Testis (tissue), 3 donors: ENCODE results near the gene SIVA1. TPM values are rescaled to one million over a fixed set of nuclear protein-coding genes. Genes with fewer than 3 reads are reported as not detected.

Source experiments
- DNase-seq: peaks from one replicate; pipeline ENCODE4 v3.0.0-alpha.2; 2019
- H3K27ac ChIP-seq, 2 donors: fragments of 200-600 bp; sonication (generic); one replicate each; pipeline ENCODE4 v1.5.1; 2019
- H3K27me3 ChIP-seq: fragments of 200-600 bp; sonication (generic); one replicate; pipeline ENCODE4 v1.5.1; 2019
- H3K36me3 ChIP-seq: fragments of 200-600 bp; sonication (generic); one replicate; pipeline ENCODE4 v1.5.1; 2017; ENCODE audit warnings: low read depth; ENCODE audit errors: missing control alignments
- H3K4me1 ChIP-seq: fragments of 200-600 bp; sonication (generic); one replicate; pipeline ENCODE4 v1.5.1; 2019
- H3K4me3 ChIP-seq, 2 donors: fragments of 200-600 bp; sonication (generic); one replicate each; pipeline ENCODE4 v1.5.1; 2017 to 2019
- H3K9me3 ChIP-seq: fragments of 200-600 bp; sonication (generic); one replicate; pipeline ENCODE4 v1.5.1; 2017
- CTCF ChIP-seq, 3 experiments: fragments of 450-650 bp in 2 of 3; fragments of 200-600 bp in 1 of 3; sonication (generic) in 1 of 3; IDR thresholded peaks; one replicate each; pipeline ENCODE4 v1.5.1; 2016 to 2019; ENCODE audit warnings: antibody characterized with exemption in 3 of 3, mild to moderate bottlenecking in 2 of 3, moderate library complexity in 1 of 3
- POLR2A ChIP-seq: fragments of 450-650 bp; IDR thresholded peaks from one replicate; pipeline ENCODE4 v1.6.1; 2017; ENCODE audit warnings: antibody characterized with exemption, mild to moderate bottlenecking, moderate library complexity
- WGBS, 2 donors: methylation state at CpG; one replicate each; pipeline ENCODE4 v1.1.5; 2018; 5-methylcytosine and 5-hydroxymethylcytosine counted together
- intact Hi-C: fragments of 100-400 bp; cut with DNase I; formaldehyde crosslinking; loops from one replicate; pipeline ENCODE4 v1.15.1; 2023; ENCODE audit warnings: low total_unique reads
- polyA plus RNA-seq: library from polyadenylated mRNA; stranded (reverse); fragments of 350-450 nt; fragmentation: Illumina TruSeq; extraction: RNeasy Lipid Tissue Mini Kit (QIAGEN cat#74804); gene quantifications from one replicate; pipeline ENCODE4 v1.2.3, GENCODE V29; 2014; ENCODE audit warnings: low read depth, low replicate concordance; ENCODE audit not compliant: insufficient read depth
- total RNA-seq, 2 donors: library from RNA; depleted of rRNA; stranded (reverse); fragments of >200 nt; gene quantifications; one replicate each; pipeline ENCODE4 v1.2.3, GENCODE V29; 2016

Gene SIVA1
- total and polyA plus RNA-seq, 3 donors from 2014 or later = 99.5 to 247 (median 236) TPM

GRCh38 chr14:104715416-104715815 is 37.5 kb upstream of the SIVA1 start:
- no peak for DNase-seq
- intact Hi-C loops = no loop called here
- Histone ChIP-seq H3K4me1 (no peaks in the 10 kb centered on the region), H3K36me3 (no peaks in the 10 kb centered on the region), H3K27me3 (no peaks in the 10 kb centered on the region), H3K9me3 (no peaks in the 10 kb centered on the region), H3K4me3 (no peak overlapping the region), H3K27ac (no peak overlapping the region)
- TF ChIP-seq POLR2A (no peak), CTCF (IDR thresholded peaks at IDR 0.05) (no peak)
- 82 to 83% methylated on average over 7 to 18 of the region's 18 CpGs for WGBS, 2 donors

GRCh38 chr14:104715871-104716270 is 37.1 kb upstream of the SIVA1 start:
- Histone ChIP-seq H3K27me3 (no peaks in the 10 kb centered on the region), H3K4me3 (no peak overlapping the region), H3K4me1 (no peaks in the 10 kb centered on the region), H3K36me3 (no peaks in the 10 kb centered on the region), H3K27ac (no peak overlapping the region), H3K9me3 (no peaks in the 10 kb centered on the region)
- intact Hi-C loops = no loop called here
- no peak for TF ChIP-seq CTCF (IDR thresholded peaks at IDR 0.05)
- TF ChIP-seq POLR2A = no peak
- no peak for DNase-seq
- WGBS, 2 donors = 87% methylated on average over 12 of the region's 12 CpGs; no CpG with 5 or more reads in 1 of the 2 donors

- Histone ChIP-seq H3K4me1 (no peaks in the 10 kb centered on the region), H3K4me3 (no peak overlapping the region), H3K9me3 (no peaks in the 10 kb centered on the region), H3K27ac (no peak overlapping the region), H3K36me3 (no peaks in the 10 kb centered on the region), H3K27me3 (no peaks in the 10 kb centered on the region)
- TF ChIP-seq CTCF (IDR thresholded peaks at IDR 0.05) = no peak
- no peak for TF ChIP-seq POLR2A
- DNase-seq = no peak
- WGBS, 2 donors = 85 to 91% methylated on average over 22 of the region's 22 CpGs
- intact Hi-C loops = no loop called here
Measured at GRCh38 chr14:104717137-104717536, 35.8 kb upstream of the SIVA1 start.

GRCh38 chr14:104717646-104718045 is 35.3 kb upstream of the SIVA1 start:
- 87 to 89% methylated on average over 20 of the region's 20 CpGs for WGBS, 2 donors
- Histone ChIP-seq H3K4me1 (no peaks in the 10 kb centered on the region), H3K9me3 (no peaks in the 10 kb centered on the region), H3K27me3 (no peaks in the 10 kb centered on the region), H3K4me3 (no peak overlapping the region), H3K27ac (no peak overlapping the region), H3K36me3 (no peaks in the 10 kb centered on the region)
- TF ChIP-seq CTCF (IDR thresholded peaks at IDR 0.05) (no peak), POLR2A (no peak)
- no peak for DNase-seq
- intact Hi-C loops = no loop called here

GRCh38 chr14:104718147-104718546 is 34.8 kb upstream of the SIVA1 start:
- WGBS, 2 donors = 80 to 86% methylated on average over 7 to 10 of the region's 10 CpGs
- no peak for DNase-seq
- Histone ChIP-seq H3K36me3 (no peaks in the 10 kb centered on the region), H3K27me3 (no peaks in the 10 kb centered on the region), H3K4me3 (no peak overlapping the region), H3K27ac (no peak overlapping the region), H3K9me3 (no peaks in the 10 kb centered on the region), H3K4me1 (no peaks in the 10 kb centered on the region)
- intact Hi-C loops = no loop called here
- TF ChIP-seq CTCF (IDR thresholded peaks at IDR 0.05) (no peak), POLR2A (no peak)
